Transverse colon (tissue), 4 donors: ENCODE measurements around the gene MIDN. TPM values are rescaled to one million over a fixed set of nuclear protein-coding genes. Genes with fewer than 3 reads are reported as not detected.
A peak's percentile ranks its signal among the peaks of the same experiment; 100 is the strongest.

Source experiments
- DNase-seq: peaks from one replicate; pipeline ENCODE4 v3.0.0-alpha.2; 2019
- H3K27ac ChIP-seq, 4 donors: fragments of 200-600 bp; sonication (generic); 2 replicates each; pipeline ENCODE4 v1.5.1; 2016 to 2018; ENCODE audit warnings: inconsistent platforms in 4 of 4
- H3K27me3 ChIP-seq: fragments of 200-600 bp; sonication (generic); 2 replicates; pipeline ENCODE4 v1.5.1; 2017; ENCODE audit warnings: inconsistent platforms
- H3K36me3 ChIP-seq, 4 donors: fragments of 200-600 bp; sonication (generic); 2 replicates each; pipeline ENCODE4 v1.5.1; 2017 to 2019; ENCODE audit warnings: inconsistent platforms in 4 of 4
- H3K4me1 ChIP-seq, 4 donors: fragments of 200-600 bp; sonication (generic); 2 replicates each; pipeline ENCODE4 v1.5.1; 2017 to 2020; ENCODE audit warnings: inconsistent platforms in 4 of 4
- H3K4me3 ChIP-seq, 4 donors: fragments of 200-600 bp; sonication (generic); 1 replicate in 1 of 4; 2 replicates in 3 of 4; pipeline versions ENCODE4 v1.5.1 to v1.6.1; 2017 to 2019; ENCODE audit warnings: inconsistent platforms in 4 of 4
- H3K9me3 ChIP-seq, 2 donors: fragments of 200-600 bp; sonication (generic); 2 replicates each; pipeline ENCODE4 v1.5.1; 2017 to 2019; ENCODE audit warnings: inconsistent platforms in 2 of 2
- EP300 ChIP-seq: sonication (generic); formaldehyde crosslinking; IDR thresholded peaks from one replicate; pipeline ENCODE4 v1.6.1; 2017; ENCODE audit warnings: antibody characterized with exemption, low read depth
- POLR2A ChIP-seq: fragments of 450-650 bp; IDR thresholded peaks from one replicate; pipeline ENCODE4 v1.6.1; 2016; ENCODE audit warnings: antibody characterized with exemption, mild to moderate bottlenecking, moderate library complexity
- POLR2AphosphoS5 ChIP-seq, 3 donors: sonication (generic); formaldehyde crosslinking; IDR thresholded peaks; one replicate each; pipeline ENCODE4 v1.6.1; 2016; ENCODE audit warnings: antibody characterized with exemption in 3 of 3
- WGBS, 2 donors: methylation state at CpG; one replicate each; pipeline ENCODE4 v1.1.5; 2018; ENCODE audit warnings: low coverage in 1 of 2; 5-methylcytosine and 5-hydroxymethylcytosine counted together
- in situ Hi-C, 4 donors: fragments of 200-750 bp; cut with MboI; loops; one replicate each; pipeline versions ENCODE4 v1.15.0 to v1.15.1; 2017; ENCODE audit warnings: low sequenced_read_pairs in 3 of 4, low pct_ligation_motif_present in 1 of 4, low pct_unique_long_range_greater_than_20kb in 1 of 4
- intact Hi-C: fragments of 100-400 bp; cut with DNase I; formaldehyde crosslinking; loops from one replicate; pipeline ENCODE4 v1.15.1; 2023; ENCODE audit warnings: low total_unique reads
- total RNA-seq, 4 donors: library from RNA; depleted of rRNA; stranded (reverse); fragments of >200 nt; gene quantifications; one replicate each; pipeline ENCODE4 v1.1.0, GENCODE V29; 2016
- TF ChIP-seq, protein P1 (sequence below), 5 experiments: fragments of 200-600 bp in 3 of 5; fragments of 450-650 bp in 2 of 5; sonication (generic) in 3 of 5; IDR thresholded peaks; 1 replicate in 2 of 5; 2 replicates in 3 of 5; pipeline ENCODE4 v1.5.1; 2016 to 2017; ENCODE audit warnings: antibody characterized with exemption in 5 of 5, inconsistent platforms in 3 of 5, mild to moderate bottlenecking in 2 of 5, moderate library complexity in 1 of 5

Gene MIDN
- total RNA-seq, 4 donors from 2014 or later, result 89.4 to 379 (median 116) TPM

- H3K9me3 ChIP-seq, result no peaks in the 10 kb centered on the region
- peak overlapping the region in 1 of 4 donors; percentile 24 for H3K27ac ChIP-seq
- peaks cover 0 to 7% (median 3%) of the 10 kb centered on the region in 4 donors for H3K36me3 ChIP-seq
- H3K4me1 ChIP-seq, result peaks cover 17 to 34% (median 28%) of the 10 kb centered on the region in 4 donors
- intact Hi-C loops, result no loop called here
- in situ Hi-C loops, result no loop called here
- no peak overlapping the region for H3K4me3 ChIP-seq
- 24% methylated on average over 14 of the region's 15 CpGs; no CpG with 5 or more reads in 1 of the 2 donors for WGBS, 2 donors
- H3K27me3 ChIP-seq, result peaks cover 40% of the 10 kb centered on the region
- TF ChIP-seq POLR2AphosphoS5 (IDR thresholded peaks at IDR 0.05) (no peak), EP300 (no peak), POLR2A (no peak)
- TF ChIP-seq, protein P1, sequence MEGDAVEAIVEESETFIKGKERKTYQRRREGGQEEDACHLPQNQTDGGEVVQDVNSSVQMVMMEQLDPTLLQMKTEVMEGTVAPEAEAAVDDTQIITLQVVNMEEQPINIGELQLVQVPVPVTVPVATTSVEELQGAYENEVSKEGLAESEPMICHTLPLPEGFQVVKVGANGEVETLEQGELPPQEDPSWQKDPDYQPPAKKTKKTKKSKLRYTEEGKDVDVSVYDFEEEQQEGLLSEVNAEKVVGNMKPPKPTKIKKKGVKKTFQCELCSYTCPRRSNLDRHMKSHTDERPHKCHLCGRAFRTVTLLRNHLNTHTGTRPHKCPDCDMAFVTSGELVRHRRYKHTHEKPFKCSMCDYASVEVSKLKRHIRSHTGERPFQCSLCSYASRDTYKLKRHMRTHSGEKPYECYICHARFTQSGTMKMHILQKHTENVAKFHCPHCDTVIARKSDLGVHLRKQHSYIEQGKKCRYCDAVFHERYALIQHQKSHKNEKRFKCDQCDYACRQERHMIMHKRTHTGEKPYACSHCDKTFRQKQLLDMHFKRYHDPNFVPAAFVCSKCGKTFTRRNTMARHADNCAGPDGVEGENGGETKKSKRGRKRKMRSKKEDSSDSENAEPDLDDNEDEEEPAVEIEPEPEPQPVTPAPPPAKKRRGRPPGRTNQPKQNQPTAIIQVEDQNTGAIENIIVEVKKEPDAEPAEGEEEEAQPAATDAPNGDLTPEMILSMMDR (IDR thresholded peaks at IDR 0.05), result no peak
- DNase-seq, result no peak
Observed at GRCh38 chr19:1232652-1233072, 15.7 kb upstream of the MIDN start.

DNA sequence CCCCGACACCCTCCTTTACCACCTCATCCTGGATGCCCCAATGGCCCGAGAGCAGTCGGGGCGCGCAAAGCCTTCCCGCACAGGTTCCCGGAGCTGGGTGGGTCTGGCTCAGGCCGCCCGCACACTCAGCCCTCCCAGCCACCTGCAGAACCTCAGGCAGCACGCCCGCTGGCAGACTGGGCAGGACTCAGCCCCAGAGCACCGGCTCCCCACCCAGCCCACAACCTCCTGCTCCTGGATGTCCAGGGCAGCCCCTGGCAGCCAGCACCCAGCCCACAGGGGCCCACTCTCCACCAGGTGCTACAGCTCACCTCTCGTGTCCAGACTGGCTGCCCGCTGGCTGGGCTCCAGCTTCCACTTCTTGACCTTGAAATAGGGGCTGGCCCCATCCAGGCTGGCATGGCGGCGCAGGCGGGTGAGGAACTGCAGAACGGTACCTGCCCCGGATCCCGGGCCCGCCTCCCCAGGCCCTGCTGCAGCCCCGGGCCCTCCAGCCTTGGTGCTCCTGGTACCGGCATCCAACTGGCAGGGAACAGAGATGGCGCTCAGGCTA is 15.2 kb upstream of the MIDN start:
- H3K27me3 ChIP-seq, result peaks cover 43% of the 10 kb centered on the region
- no peaks in the 10 kb centered on the region for H3K9me3 ChIP-seq
- 61% methylated on average over 22 of the region's 24 CpGs; no CpG with 5 or more reads in 1 of the 2 donors for WGBS, 2 donors
- no peak for DNase-seq
- TF ChIP-seq POLR2AphosphoS5 (IDR thresholded peaks at IDR 0.05) (no peak), EP300 (no peak), POLR2A (no peak)
- TF ChIP-seq, protein P1 (IDR thresholded peaks at IDR 0.05), result no peak
- intact Hi-C loops, result no loop called here
- H3K4me1 ChIP-seq, result peaks cover 20 to 36% (median 31%) of the 10 kb centered on the region in 4 donors
- no peak overlapping the region for H3K27ac ChIP-seq
- no peak overlapping the region for H3K4me3 ChIP-seq
- in situ Hi-C loops, result no loop called here
- H3K36me3 ChIP-seq, result peaks cover 0 to 2% (median under 1%) of the 10 kb centered on the region in 4 donors

- Histone ChIP-seq H3K4me3 (no peak overlapping the region), H3K9me3 (no peaks in the 10 kb centered on the region), H3K27me3 (peaks cover 46% of the 10 kb centered on the region), H3K4me1 (peaks cover 22 to 39% (median 33%) of the 10 kb centered on the region in 4 donors), H3K36me3 (no peaks in the 10 kb centered on the region), H3K27ac (no peak overlapping the region)
- intact Hi-C loops (no loop called here), in situ Hi-C loops (no loop called here)
- 54% methylated on average over 35 of the region's 45 CpGs; no CpG with 5 or more reads in 1 of the 2 donors for WGBS, 2 donors
- DNase-seq, result no peak
- TF ChIP-seq EP300 (no peak), POLR2A (no peak), POLR2AphosphoS5 (IDR thresholded peaks at IDR 0.05) (no peak)
- TF ChIP-seq, protein P1 (IDR thresholded peaks at IDR 0.05), result no peak
Observed at GRCh38 chr19:1234051-1234954, 14.1 kb upstream of the MIDN start.

- Histone ChIP-seq H3K27ac (no peak overlapping the region), H3K4me3 (no peak overlapping the region), H3K9me3 (no peaks in the 10 kb centered on the region), H3K36me3 (no peaks in the 10 kb centered on the region), H3K27me3 (peaks cover 46% of the 10 kb centered on the region), H3K4me1 (peaks cover 22 to 42% (median 33%) of the 10 kb centered on the region in 4 donors)
- 83 to 84% methylated on average over 9 to 28 of the region's 43 CpGs for WGBS, 2 donors
- no peak for DNase-seq
- TF ChIP-seq EP300 (no peak), POLR2A (no peak)
- intact Hi-C loops (no loop called here), in situ Hi-C loops (no loop called here)
Observed at GRCh38 chr19:1234955-1235380, 13.4 kb upstream of the MIDN start.
